ENCODE results near the gene TXNRD3.

Gene TXNRD3

GRCh38 chr3:126654571-126655383, at the start of gene TXNRD3:
Gene TXNRD3, minus strand, starts transcription at chr3:126655124.
- peak; percentile 87 for DNase-seq

GRCh38 chr3:126703512-126704493, 48.9 kb upstream of the TXNRD3 start, which contains the start of gene CHCHD6:
Gene CHCHD6, plus strand, starts transcription at chr3:126704240. Its CDS starts 73 bp downstream, at chr3:126704313.
- peak; percentile 98 for DNase-seq

DNA sequence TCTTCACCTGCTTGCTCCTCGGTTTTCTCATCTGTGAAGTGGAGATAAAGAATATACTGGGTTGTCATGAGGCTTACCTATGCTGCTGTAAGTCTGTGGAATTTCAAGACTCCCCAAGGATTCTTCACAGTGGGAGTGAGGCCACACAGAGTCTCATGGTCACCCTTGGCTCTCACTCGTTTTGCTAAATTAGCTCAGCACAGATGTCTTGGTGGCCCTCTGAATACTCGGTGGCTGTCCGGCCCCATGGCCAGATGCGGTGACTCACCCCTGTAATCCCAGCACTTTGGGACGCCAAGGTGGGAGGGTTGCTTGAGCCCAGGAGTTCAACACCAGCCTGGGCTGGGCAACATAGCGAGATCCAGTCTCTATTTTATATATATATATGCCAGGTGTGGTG, 44.1 kb upstream of the TXNRD3 start:
- DNase-seq = no peak

- DNase-seq = no peak
Measured at GRCh38 chr3:126696701-126697267, 41.9 kb upstream of the TXNRD3 start.

DNA sequence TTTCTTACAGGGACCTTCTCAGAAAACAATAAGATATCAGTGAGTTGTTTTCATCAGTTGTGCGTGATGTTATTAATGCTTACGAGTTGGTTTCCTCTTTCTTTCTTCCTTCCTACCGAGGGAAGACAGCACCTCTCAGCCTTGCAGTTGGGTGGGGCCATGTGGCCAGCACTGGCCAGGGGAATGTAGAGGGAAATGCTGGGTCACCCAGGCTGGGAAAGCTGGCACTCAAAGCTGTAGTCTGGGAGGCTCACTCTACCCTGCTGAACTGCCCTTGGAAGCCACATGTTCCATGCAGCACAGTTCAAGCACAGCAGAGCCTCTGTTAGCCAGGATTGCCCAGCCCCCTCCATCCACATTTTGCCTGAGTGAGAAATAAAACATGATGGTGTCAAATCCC, 39.0 kb upstream of the TXNRD3 start:
- DNase-seq = no peak

DNA sequence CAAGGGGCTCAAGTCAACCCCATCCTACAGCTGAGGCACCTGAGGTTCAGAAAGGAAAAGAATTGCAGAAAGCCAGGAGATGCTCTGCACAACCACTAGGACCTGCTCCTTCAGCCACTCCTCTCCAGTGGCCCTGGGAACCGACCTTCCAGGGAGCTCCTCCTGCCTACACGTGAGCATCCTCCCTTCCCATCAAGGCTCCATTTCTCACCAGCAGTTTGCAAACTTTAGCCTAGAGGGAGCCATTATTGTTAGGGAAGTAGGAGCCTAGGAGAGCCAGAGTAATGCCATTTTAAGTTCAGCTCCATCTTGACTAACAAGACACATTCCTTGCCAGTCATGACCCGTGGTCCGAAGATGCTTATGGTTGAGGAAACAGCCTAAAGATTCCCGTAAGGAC, 37.9 kb upstream of the TXNRD3 start:
- no peak for DNase-seq

DNA sequence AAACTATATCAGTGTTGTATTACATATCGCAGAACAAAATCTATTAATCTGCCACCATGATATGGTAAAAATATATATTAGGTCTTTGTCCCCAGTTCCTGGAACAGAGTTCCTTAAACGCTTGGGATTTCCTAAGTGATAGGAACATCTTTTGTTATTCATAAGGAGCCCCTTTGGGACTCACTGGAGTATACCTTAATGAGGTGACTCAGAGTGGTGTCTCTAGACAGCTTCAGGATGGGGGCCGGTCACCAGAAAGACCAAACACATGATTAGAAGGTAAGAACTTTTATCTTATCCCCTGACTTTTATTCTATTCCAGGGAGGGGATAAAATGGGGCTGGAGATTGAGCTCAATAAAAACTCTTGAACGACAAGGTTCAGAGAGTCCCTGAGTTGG, 36.8 kb upstream of the TXNRD3 start:
- DNase-seq = no peak

- DNase-seq = no peak
Measured at GRCh38 chr3:126685493-126685892, 30.6 kb upstream of the TXNRD3 start.

- no peak for DNase-seq
Measured at GRCh38 chr3:126685021-126685420, 30.1 kb upstream of the TXNRD3 start.

DNA sequence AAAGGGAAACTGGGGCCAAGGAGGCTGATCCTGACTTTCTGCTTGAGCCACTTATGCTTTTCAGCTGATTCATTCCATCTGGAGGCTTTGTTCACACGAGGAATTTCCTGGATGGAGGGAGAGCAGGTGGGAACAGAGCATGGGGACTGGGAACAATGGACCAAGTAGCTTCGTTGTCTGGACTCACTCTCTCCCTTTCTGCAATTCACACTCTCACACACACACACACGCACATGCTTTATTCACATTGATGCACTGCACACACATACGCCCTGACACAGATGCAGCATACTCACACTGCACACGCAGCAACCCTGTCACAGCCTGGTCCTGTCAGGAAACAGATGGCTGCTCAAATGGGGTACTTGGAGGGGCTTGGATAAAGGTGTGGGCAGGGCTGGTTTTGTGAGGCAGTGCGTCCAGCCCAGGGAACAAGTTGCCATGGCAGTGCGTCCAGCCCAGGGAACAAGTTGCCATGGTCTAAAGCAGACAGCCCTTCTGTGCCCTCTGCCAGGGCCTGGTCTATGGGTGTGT, 29.4 kb upstream of the TXNRD3 start:
- no peak for DNase-seq

GRCh38 chr3:126683069-126683468, 28.1 kb upstream of the TXNRD3 start:
- DNase-seq = no peak

- no peak for DNase-seq
Measured at GRCh38 chr3:126682009-126682408, 27.1 kb upstream of the TXNRD3 start.

GRCh38 chr3:126680667-126681055, 25.7 kb upstream of the TXNRD3 start:
- no peak for DNase-seq

GRCh38 chr3:126679831-126680666, 25.1 kb upstream of the TXNRD3 start:
- DNase-seq = no peak

GRCh38 chr3:126679318-126679751, 24.4 kb upstream of the TXNRD3 start:
- DNase-seq = peak; percentile 78

GRCh38 chr3:126678693-126679317, 23.9 kb upstream of the TXNRD3 start:
- no peak for DNase-seq

- DNase-seq = no peak
Measured at GRCh38 chr3:126677862-126678503, 23.1 kb upstream of the TXNRD3 start.

GRCh38 chr3:126676919-126677705, 22.2 kb upstream of the TXNRD3 start:
- DNase-seq = no peak

DNA sequence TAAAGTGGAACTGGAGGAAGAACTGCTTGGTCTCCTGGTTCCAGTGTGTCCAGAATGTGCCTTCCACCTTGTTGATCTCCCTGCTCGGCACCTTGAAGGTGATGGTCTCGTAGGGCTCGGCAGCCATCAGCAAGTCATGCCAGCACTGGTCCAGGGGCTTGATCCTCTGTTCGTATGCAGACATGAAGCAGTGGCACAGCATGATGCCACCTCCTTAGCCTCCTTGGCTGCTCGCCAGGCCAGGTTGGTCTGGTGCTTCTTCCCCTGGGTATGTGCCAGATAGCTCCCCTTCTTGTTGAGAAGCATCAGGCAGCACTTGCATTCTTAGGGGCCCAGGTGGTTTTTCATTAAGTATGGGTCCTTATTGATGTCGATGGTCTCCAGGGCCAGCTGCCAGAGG, 17.8 kb upstream of the TXNRD3 start:
- DNase-seq = no peak

- no peak for DNase-seq
Measured at GRCh38 chr3:126672340-126672739, 17.4 kb upstream of the TXNRD3 start.

Measured in CD4-positive, alpha-beta T cell treated with Interleukin-6 for 4 hours (primary cell).